IMR-90 (cell line): ENCODE data around the gene RAG1. TPM values are rescaled to one million over a fixed set of nuclear protein-coding genes. Genes with fewer than 3 reads are reported as not detected.

Source experiments
- ATAC-seq: fragments of 200-7000 bp; cut with Tn5 transposase; 2 replicates; pipeline ENCODE4 v1.9.1; 2020; ENCODE audit warnings: low read depth, mild to moderate bottlenecking, moderate library complexity
- BruUV-seq: library from RNA; stranded (reverse); fragments of 400-500 nt; replicated peaks from 2 replicates; lab custom pipeline; 2021; lab: Mats Ljungman, UMichigan
- CTCF ChIA-PET: fragments of 300-600 bp; formaldehyde crosslinking; extraction: SDS; loops from one replicate; lab custom pipeline; 2021; ENCODE audit warnings: antibody characterized with exemption; lab: Yijun Ruan, JAX
- POLR2A ChIA-PET: fragments of 300-600 bp; sonication (Branson Sonifier 250); formaldehyde crosslinking; loops from one replicate; lab custom pipeline; 2022; ENCODE audit warnings: antibody characterized with exemption; ENCODE audit not compliant: unreplicated experiment; lab: Charles Lee
- DNase-seq: peaks from one replicate; pipeline ENCODE4 v3.0.0; 2013
- H2AFZ ChIP-seq: replicated peaks from 2 replicates; pipeline ENCODE3; 2013; ENCODE audit warnings: low read length, mild to moderate bottlenecking; ENCODE audit not compliant: poor library complexity
- H2AK5ac ChIP-seq: 2 replicates; pipeline ENCODE4 v1.6.1; 2013; ENCODE audit warnings: low read depth, low read length, inconsistent platforms
- H2AK9ac ChIP-seq: replicated peaks from 2 replicates; pipeline ENCODE3; 2013; ENCODE audit warnings: mild to moderate bottlenecking, low read depth, low read length, moderate library complexity; ENCODE audit not compliant: poor library complexity
- H2BK120ac ChIP-seq: 2 replicates; pipeline ENCODE4 v1.6.1; 2013; ENCODE audit warnings: low read depth, low read length, inconsistent platforms
- H2BK15ac ChIP-seq: 3 replicates; pipeline ENCODE4 v1.6.1; 2013; ENCODE audit warnings: low read depth, low read length, inconsistent platforms
- H2BK20ac ChIP-seq: 2 replicates; pipeline ENCODE4 v1.6.1; 2013; ENCODE audit warnings: low read depth, mild to moderate bottlenecking, inconsistent platforms, low read length, moderate library complexity
- H2BK5ac ChIP-seq: 2 replicates; pipeline ENCODE4 v1.6.1; 2013; ENCODE audit warnings: mild to moderate bottlenecking, low read depth, low read length, inconsistent platforms; ENCODE audit not compliant: poor library complexity, severe bottlenecking
- H3K14ac ChIP-seq: replicated peaks from 2 replicates; pipeline ENCODE4 v1.6.1; 2013; ENCODE audit warnings: low read depth, low read length, inconsistent platforms
- H3K18ac ChIP-seq: 2 replicates; pipeline ENCODE4 v1.6.1; 2013; ENCODE audit warnings: low read depth, low read length, control low read depth
- H3K23ac ChIP-seq: 2 replicates; pipeline ENCODE4 v1.6.1; 2013; ENCODE audit warnings: low read depth, low read length, inconsistent platforms
- H3K27ac ChIP-seq: 2 replicates; pipeline ENCODE4 v1.5.1; 2013; ENCODE audit warnings: mild to moderate bottlenecking, control low read depth, low read length; ENCODE audit not compliant: insufficient read depth
- H3K27me3 ChIP-seq: 2 replicates; pipeline ENCODE4 v1.6.1; 2013; ENCODE audit warnings: low read length; ENCODE audit not compliant: control insufficient read depth, insufficient read depth
- H3K36me3 ChIP-seq: 2 replicates; pipeline ENCODE4 v1.6.1; 2013; ENCODE audit warnings: low read length, mixed read lengths; ENCODE audit not compliant: control insufficient read depth, insufficient read depth
- H3K4ac ChIP-seq: 2 replicates; pipeline ENCODE4 v1.6.1; 2013; ENCODE audit warnings: low read depth, low read length, inconsistent platforms
- H3K4me1 ChIP-seq: 2 replicates; pipeline ENCODE4 v1.6.1; 2013; ENCODE audit warnings: low read length, mixed read lengths; ENCODE audit not compliant: control insufficient read depth, insufficient read depth
- H3K4me2 ChIP-seq: 2 replicates; pipeline ENCODE4 v1.6.1; 2013; ENCODE audit warnings: low read depth, mild to moderate bottlenecking, control low read depth, low read length, moderate library complexity
- H3K4me3 ChIP-seq: 2 replicates; pipeline ENCODE4 v1.5.1; 2013; ENCODE audit warnings: low read depth, mild to moderate bottlenecking, control low read depth, low read length, moderate library complexity; ENCODE audit not compliant: insufficient read depth
- H3K56ac ChIP-seq: 2 replicates; pipeline ENCODE4 v1.6.1; 2013; ENCODE audit warnings: low read length, inconsistent platforms; ENCODE audit not compliant: insufficient read depth; ENCODE audit errors: extremely low read depth
- H3K79me1 ChIP-seq, 2 experiments: 2 replicates each; pipeline ENCODE4 v1.6.1; 2013; ENCODE audit warnings: low read length in 2 of 2, inconsistent platforms in 1 of 2, low read depth in 1 of 2
- H3K9ac ChIP-seq: 2 replicates; pipeline ENCODE4 v1.6.1; 2013; ENCODE audit warnings: low read depth, low read length, control low read depth
- H3K9me1 ChIP-seq: 2 replicates; pipeline ENCODE4 v1.6.1; 2013; ENCODE audit warnings: low read length, inconsistent platforms; ENCODE audit not compliant: insufficient read depth
- H3K9me3 ChIP-seq: 2 replicates; pipeline ENCODE4 v1.6.1; 2013; ENCODE audit warnings: low read length; ENCODE audit not compliant: control insufficient read depth, insufficient read depth
- H4K20me1 ChIP-seq: 2 replicates; pipeline ENCODE4 v1.6.1; 2013; ENCODE audit warnings: low read length, inconsistent platforms; ENCODE audit not compliant: insufficient read depth
- H4K5ac ChIP-seq: 2 replicates; pipeline ENCODE4 v1.6.1; 2013; ENCODE audit warnings: mild to moderate bottlenecking, low read depth, low read length, control low read depth
- H4K8ac ChIP-seq, 2 experiments: 2 replicates each; pipeline ENCODE4 v1.6.1; 2013; ENCODE audit warnings: low read depth in 2 of 2, low read length in 2 of 2, control low read depth in 1 of 2, inconsistent platforms in 1 of 2
- H4K91ac ChIP-seq: 2 replicates; pipeline ENCODE4 v1.6.1; 2013; ENCODE audit warnings: low read depth, low read length, inconsistent platforms; ENCODE audit not compliant: insufficient read depth
- BHLHE40 ChIP-seq: fragments of 150-350 bp; IDR thresholded peaks from 2 replicates; pipeline ENCODE4 v1.6.1; 2016; ENCODE audit warnings: mild to moderate bottlenecking, low read depth, low read length
- CEBPB ChIP-seq: IDR thresholded peaks from 2 replicates; pipeline ENCODE4 v1.6.1; 2012; ENCODE audit warnings: low read depth, low read length, improper control_type of control experiment
- CHD1 ChIP-seq: IDR thresholded peaks from 2 replicates; pipeline ENCODE4 v1.6.1; 2012; ENCODE audit warnings: low read depth, low read length, improper control_type of control experiment
- CTCF ChIP-seq: conservative IDR thresholded peaks from 2 replicates; pipeline ENCODE4 v1.5.1; 2012; ENCODE audit warnings: mild to moderate bottlenecking, low read depth, low read length, improper control_type of control experiment
- ELK1 ChIP-seq: fragments of 150-350 bp; IDR thresholded peaks from 2 replicates; pipeline ENCODE4 v1.6.1; 2016; ENCODE audit warnings: low read depth, mild to moderate bottlenecking, low read length, moderate library complexity, borderline replicate concordance
- FOS ChIP-seq: fragments of 150-350 bp; IDR thresholded peaks from 2 replicates; pipeline ENCODE4 v1.6.1; 2016; ENCODE audit warnings: low read depth, low read length
- MAFK ChIP-seq: IDR thresholded peaks from 2 replicates; pipeline ENCODE4 v1.6.1; 2012; ENCODE audit warnings: low read depth, low read length, improper control_type of control experiment
- MAZ ChIP-seq: IDR thresholded peaks from 2 replicates; pipeline ENCODE4 v1.6.1; 2012; ENCODE audit warnings: low read depth, mild to moderate bottlenecking, low read length, improper control_type of control experiment, moderate library complexity, borderline replicate concordance
- NFE2L2 ChIP-seq: fragments of 150-350 bp; IDR thresholded peaks from 2 replicates; pipeline ENCODE4 v1.6.1; 2016; ENCODE audit warnings: low read depth, mild to moderate bottlenecking, low read length
- POLR2A ChIP-seq: IDR thresholded peaks from 2 replicates; pipeline ENCODE4 v1.6.1; 2012; ENCODE audit warnings: mild to moderate bottlenecking, low read depth, low read length
- RAD21 ChIP-seq: IDR thresholded peaks from 2 replicates; pipeline ENCODE4 v1.6.1; 2012; ENCODE audit warnings: low read length, improper control_type of control experiment
- RCOR1 ChIP-seq: IDR thresholded peaks from 2 replicates; pipeline ENCODE4 v1.6.1; 2012; ENCODE audit warnings: mild to moderate bottlenecking, low read length, improper control_type of control experiment; ENCODE audit not compliant: insufficient replicate concordance
- RFX5 ChIP-seq: IDR thresholded peaks from 2 replicates; pipeline ENCODE4 v1.8.0; 2012; ENCODE audit warnings: low read depth, mild to moderate bottlenecking, low read length, moderate library complexity
- SMC3 ChIP-seq: fragments of 150-350 bp; IDR thresholded peaks from 2 replicates; pipeline ENCODE4 v1.6.1; 2016; ENCODE audit warnings: low read depth, mild to moderate bottlenecking, antibody characterized with exemption, low read length, moderate library complexity
- WGBS, 2 experiments: methylation state at CpG; one replicate each; pipeline versions ENCODE4 v1.1.5 to v1.1.7; 2013; ENCODE audit warnings: missing lambda C conversion rate in 2 of 2; ENCODE audit not compliant: insufficient read length in 1 of 2; ENCODE audit errors: extremely low coverage in 2 of 2; 5-methylcytosine and 5-hydroxymethylcytosine counted together
- dilution Hi-C: fragments of 300-500 bp; cut with HindIII; formaldehyde crosslinking; loops from one replicate; pipeline ENCODE4 v1.14.3; 2018; ENCODE audit warnings: low sequenced_read_pairs; ENCODE audit not compliant: unreplicated experiment
- in situ Hi-C: fragments of 300-500 bp; cut with MboI; formaldehyde crosslinking; loops from 3 replicates; pipeline ENCODE4 v1.14.3; 2019; ENCODE audit warnings: low sequenced_read_pairs, inconsistent platforms, mixed read lengths
- intact Hi-C: fragments of 100-400 bp; cut with micrococcal nuclease; formaldehyde crosslinking; loops from 2 replicates; pipeline ENCODE4 v1.10.0; 2022
- polyA plus RNA-seq, 3 experiments: library from polyadenylated mRNA; depleted of rRNA; stranded (reverse); fragments of >200 nt; gene quantifications; 2 replicates each; pipeline ENCODE4 v1.2.3, GENCODE V29; 2012; ENCODE audit warnings: low replicate concordance in 1 of 3
- total RNA-seq: library from RNA; depleted of rRNA; stranded (reverse); fragments of >200 nt; gene quantifications from 2 replicates; pipeline ENCODE4 v1.2.3, GENCODE V29; 2012

Gene RAG1
- total and polyA plus RNA-seq, 2 of the 4 experiments (the other 2 are of a cell fraction) = 0.14 to 0.72 TPM

GRCh38 chr11:36591433-36591832 lies 23.6 kb downstream of the RAG1 start:
- Histone ChIP-seq H3K27ac (no peak overlapping the region), H3K4me3 (no peak overlapping the region), H3K36me3 (no peaks in the 10 kb centered on the region), H4K91ac (no peak overlapping the region), H3K4ac (no peak overlapping the region), H2AFZ (no peak overlapping the region), H2AK5ac (no peak overlapping the region), H3K9me3 (no peaks in the 10 kb centered on the region), H3K9ac (no peak overlapping the region), H4K5ac (no peak overlapping the region), H4K20me1 (no peaks in the 10 kb centered on the region), H2BK5ac (no peak overlapping the region), H3K27me3 (no peaks in the 10 kb centered on the region; the same call in 1 of the 2 replicates), H2BK120ac (no peak overlapping the region), H4K8ac (no peak overlapping the region), H3K4me1 (no peaks in the 10 kb centered on the region), H2AK9ac (no peak overlapping the region), H3K79me1 (0 out of 4 replicates have a peak, but pooled peaks cover 0 to 5% of the 10 kb centered on the region in 2 experiments), H3K56ac (no peak overlapping the region), H2BK15ac (no peak overlapping the region), H3K14ac (no peak overlapping the region), H3K4me2 (no peak overlapping the region), H2BK20ac (no peak overlapping the region), H3K18ac (no peak overlapping the region), H3K9me1 (no peaks in the 10 kb centered on the region), H3K23ac (no peak overlapping the region)
- POLR2A ChIA-PET = no interaction called here
- in situ Hi-C loops = no loop called here
- intact Hi-C loops = no loop called here
- no peak for ATAC-seq
- DNase-seq = no peak
- BruUV-seq = no TSS peak
- CTCF ChIA-PET = no interaction called here
- dilution Hi-C loops = no loop called here
- 29% methylated on average over 1 of the region's 1 CpG; no CpG with 5 or more reads in 1 of the 2 experiments for WGBS, 2 experiments
- TF ChIP-seq ELK1 = no peak
- no peak for TF ChIP-seq NFE2L2
- TF ChIP-seq MAZ = no peak
- no peak for TF ChIP-seq CTCF
- no peak for TF ChIP-seq CHD1
- no peak for TF ChIP-seq FOS
- TF ChIP-seq MAFK = no peak
- TF ChIP-seq SMC3 = no peak
- no peak for TF ChIP-seq RFX5
- TF ChIP-seq BHLHE40 = no peak
- no peak for TF ChIP-seq RCOR1
- TF ChIP-seq RAD21 = no peak
- TF ChIP-seq CEBPB = no peak
- TF ChIP-seq POLR2A = no peak
